NOMO-1 treated with DMSO at 0.1 percent for 48 hours (cell line): ENCODE results near the gene CCDC120.
A peak's percentile ranks its signal among the peaks of the same experiment; 100 is the strongest.

Source experiments
- DNase-seq: peaks from one replicate; lab custom pipeline; 2025; ENCODE audit not compliant: unreplicated experiment; lab: John Stamatoyannopoulos, UW

CCDC120 gene

GRCh38 chrX:49061490-49061889 is 2.7 kb downstream of the CCDC120 start:
- DNase-seq, result no peak

GRCh38 chrX:49061916-49062315 is 3.1 kb downstream of the CCDC120 start:
- DNase-seq, result no peak

GRCh38 chrX:49063715-49064114 is 4.9 kb downstream of the CCDC120 start:
- no peak for DNase-seq

GRCh38 chrX:49064303-49064702 is 5.5 kb downstream of the CCDC120 start:
- DNase-seq, result no peak

- no peak for DNase-seq
These were observed 5.9 kb downstream of the CCDC120 start for GRCh38 chrX:49064735-49065134.

- no peak for DNase-seq
These were observed 7.5 kb downstream of the CCDC120 start for GRCh38 chrX:49066278-49066677.

- DNase-seq, result no peak
These were observed 7.9 kb downstream of the CCDC120 start for GRCh38 chrX:49066690-49067089.

- DNase-seq, result no peak
These were observed 8.7 kb downstream of the CCDC120 start for GRCh38 chrX:49067285-49068120.

- DNase-seq, result no peak
These were observed 10.2 kb downstream of the CCDC120 start for GRCh38 chrX:49069038-49069437.

GRCh38 chrX:49070988-49071387 is 12.2 kb downstream of the CCDC120 start:
- no peak for DNase-seq

- DNase-seq, result no peak
These were observed 13.3 kb downstream of the CCDC120 start for GRCh38 chrX:49071877-49072711.

- DNase-seq, result no peak
These were observed 13.9 kb downstream of the CCDC120 start for GRCh38 chrX:49072712-49073095.

GRCh38 chrX:49073601-49074575 is 15.1 kb downstream of the CCDC120 start, which contains the start of gene PRAF2:
TSS of gene PRAF2 (minus strand) at chrX:49074002. CDS start at chrX:49073987, 15 bp downstream.
- DNase-seq, result peak; percentile 41

- DNase-seq, result no peak
These were observed 16.5 kb downstream of the CCDC120 start for GRCh38 chrX:49075347-49075746.

- no peak for DNase-seq
These were observed 19.1 kb downstream of the CCDC120 start for GRCh38 chrX:49077941-49078340.

- peak; percentile 59 for DNase-seq
These were observed 21.0 kb downstream of the CCDC120 start, which contains the start of gene WDR45 for GRCh38 chrX:49079489-49080428. TSS of gene WDR45 (minus strand) at chrX:49079887. CDS start at chrX:49078095, 1,792 bp downstream.

- DNase-seq, result no peak
These were observed 23.6 kb downstream of the CCDC120 start for GRCh38 chrX:49082271-49082871.

- DNase-seq, result no peak
These were observed 30.8 kb downstream of the CCDC120 start for GRCh38 chrX:49089553-49089952.

- DNase-seq, result no peak
These were observed 37.6 kb downstream of the CCDC120 start for GRCh38 chrX:49096419-49096818.
